Measurements from ENCODE around the gene SLC25A18. TPM values are rescaled to one million over a fixed set of nuclear protein-coding genes. Genes with fewer than 3 reads are reported as not detected.
"Not testable (repeated sequence)": the region's sequence is repeated elsewhere in the genome, so short reads cannot be mapped to it uniquely, and the experiment has no call there.

SLC25A18 gene
- total and polyA plus RNA-seq, 10 of the 15 experiments (the other 5 are each of a cell fraction or from before 2014, with no cell fraction given), result 0.03 to 0.09 TPM; not detected in 8

- TF ChIP-seq RCOR1 (conservative IDR thresholded peaks at IDR 0.05; ENCODE audit: low read depth, low read length) (no peak), POU2F2 (IDR thresholded peaks at IDR 0.05; ENCODE audit: borderline replicate concordance, low read depth, low read length) (no peak), STAT3 (IDR thresholded peaks at IDR 0.05; ENCODE audit: low read depth, low read length) (no peak), KAT2A (conservative IDR thresholded peaks at IDR 0.05; ENCODE audit: control insufficient read depth, low read depth, low read length) (no peak), SP1 (IDR thresholded peaks at IDR 0.05; ENCODE audit: low read depth, low read length) (no peak), RELA (IDR thresholded peaks at IDR 0.05; ENCODE audit: borderline replicate concordance, partially characterized antibody) (no peak), SUPT20H (IDR thresholded peaks at IDR 0.05; ENCODE audit: borderline replicate concordance, control insufficient read depth, low read depth, low read length) (no peak)
Measured at GRCh38 chr22:17518406-17518805, 44.9 kb upstream of the SLC25A18 start (continued).

DNA sequence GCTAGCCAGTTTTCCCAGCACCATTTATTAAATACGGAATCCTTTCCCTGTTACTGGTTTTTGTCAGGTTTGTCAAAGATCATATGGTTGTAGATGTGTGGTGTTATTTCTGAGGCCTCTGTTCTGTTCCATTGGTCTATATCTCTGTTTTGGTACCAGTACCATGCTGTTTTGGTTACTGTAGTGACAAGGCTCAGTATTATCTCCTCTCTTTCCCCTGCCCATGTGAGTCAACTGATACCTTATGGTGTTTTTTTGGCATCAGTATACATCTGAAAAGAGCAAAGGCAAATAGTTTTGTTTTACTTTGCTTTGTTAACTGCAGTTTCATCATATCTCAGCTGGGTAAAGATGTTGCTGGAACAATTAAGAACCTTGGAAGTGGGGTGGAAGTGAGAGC is 41.3 kb upstream of the SLC25A18 start:
- POLR2A ChIA-PET; H4K20me1 ChIP-seq (ENCODE audit: control insufficient read depth, insufficient read depth); H3K27ac ChIP-seq (ENCODE audit: control insufficient read depth, insufficient read depth); in situ Hi-C loops (cut with MboI); H2AFZ ChIP-seq (ENCODE audit: control insufficient read depth, low read depth, low read length); FAIRE-seq; H3K36me3 ChIP-seq (ENCODE audit: control insufficient read depth in 2 of 2, insufficient read depth in 2 of 2, low read length in 1 of 2); RAD21 ChIA-PET (ENCODE audit: unreplicated experiment); H3K4me2 ChIP-seq (ENCODE audit: control insufficient read depth, insufficient read depth); ATAC-seq; DNase-seq (ENCODE audit: low read depth, low spot score); BruUV-seq (replicated peaks); H3K9ac ChIP-seq (ENCODE audit: control insufficient read depth, insufficient read depth, low read length); H3K4me1 ChIP-seq (ENCODE audit: control insufficient read depth, insufficient read depth, low read length); H3K79me2 ChIP-seq (ENCODE audit: control insufficient read depth, insufficient read depth, low read length); H3K4me3 ChIP-seq; SMC1A ChIA-PET (ENCODE audit: uncharacterized antibody, unreplicated experiment); H3K27me3 ChIP-seq (replicated peaks in 1 of 2; ENCODE audit: control insufficient read depth in 2 of 2, insufficient read depth in 2 of 2, low read length in 1 of 2); H3K9me3 ChIP-seq (replicated peaks; ENCODE audit: control insufficient read depth, insufficient read depth, low read length); intact Hi-C loops (cut with micrococcal nuclease; ENCODE audit: unreplicated experiment): not testable (repeated sequence)
- CTCF ChIA-PET, result interaction anchor here (1.4 kb wide), 1 partner anchor 9 kb away, joined by 3 read pairs; no protein-coding TSS in a partner anchor
- 43% methylated on average over 1 of the region's 1 CpG for WGBS (ENCODE audit: insufficient coverage, insufficient replicate concordance, low lambda C conversion rate, missing lambda C conversion rate)
